Esophagus muscularis mucosa (tissue), 3 donors: ENCODE results near the gene SLA2.

Experiments
- CTCF ChIP-seq, 3 experiments: fragments of 200-600 bp in 2 of 3; fragments of 450-650 bp in 1 of 3; sonication (generic) in 2 of 3; IDR thresholded peaks; one replicate each; pipeline ENCODE4 v1.5.1; 2017 to 2019; ENCODE audit warnings: antibody characterized with exemption in 3 of 3, mild to moderate bottlenecking in 2 of 3, moderate library complexity in 1 of 3
- POLR2A ChIP-seq: fragments of 450-650 bp; IDR thresholded peaks from one replicate; pipeline ENCODE4 v1.6.1; 2017; ENCODE audit warnings: antibody characterized with exemption, moderate library complexity, mild to moderate bottlenecking, low read depth

DNA sequence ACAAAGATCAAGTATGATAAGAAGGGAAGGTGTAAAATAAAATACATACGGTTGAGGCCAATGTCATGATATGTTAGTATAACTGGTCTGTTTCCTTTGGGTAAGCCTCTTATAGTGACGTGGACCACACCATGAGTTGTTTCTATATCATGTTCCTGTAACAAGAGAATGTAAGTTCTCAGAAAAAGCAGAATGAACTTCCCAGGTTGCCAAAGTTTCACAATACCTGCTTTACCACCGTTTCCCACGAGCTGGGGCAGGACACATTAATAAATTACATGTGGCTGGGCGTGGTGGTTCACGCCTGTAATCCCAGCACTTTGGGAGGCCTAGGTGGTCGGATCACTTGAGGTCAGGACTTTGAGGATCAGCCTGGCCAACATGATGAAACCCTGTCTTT, 42.6 kb upstream of the SLA2 start:
- TF ChIP-seq CTCF (IDR thresholded peaks at IDR 0.05), result no peak
- TF ChIP-seq POLR2A, result no peak
